Endodermal cell (in vitro differentiated cells): ENCODE results near the gene ESRP2. TPM values are rescaled to one million over a fixed set of nuclear protein-coding genes. Genes with fewer than 3 reads are reported as not detected.

Source experiments
- DNase-seq: peaks from one replicate; pipeline ENCODE4 v3.0.0-alpha.2; 2017
- H3K27ac ChIP-seq: 2 replicates; pipeline ENCODE4 v1.5.1; 2013; ENCODE audit warnings: mild to moderate bottlenecking, low read depth, low read length, moderate library complexity
- H3K27me3 ChIP-seq: 2 replicates; pipeline ENCODE4 v1.6.1; 2013; ENCODE audit warnings: mild to moderate bottlenecking, low read length, moderate library complexity; ENCODE audit not compliant: insufficient read depth, control insufficient read depth, poor library complexity, severe bottlenecking
- H3K36me3 ChIP-seq: 2 replicates; pipeline ENCODE4 v1.7.0; 2013; ENCODE audit warnings: mild to moderate bottlenecking, low read length, moderate library complexity; ENCODE audit not compliant: control insufficient read depth, insufficient read depth
- H3K4me1 ChIP-seq: one replicate; pipeline ENCODE4 v1.7.0; 2013; ENCODE audit warnings: low read length; ENCODE audit not compliant: control insufficient read depth, insufficient read depth
- H3K4me3 ChIP-seq: 2 replicates; pipeline ENCODE4 v1.5.1; 2013; ENCODE audit warnings: mild to moderate bottlenecking, low read length, moderate library complexity
- H3K9ac ChIP-seq: 2 replicates; pipeline ENCODE4 v1.6.1; 2013; ENCODE audit warnings: mild to moderate bottlenecking, low read length, moderate library complexity; ENCODE audit not compliant: poor library complexity, severe bottlenecking; ENCODE audit errors: extremely low read depth
- H3K9me3 ChIP-seq: 2 replicates; pipeline ENCODE4 v1.6.1; 2013; ENCODE audit warnings: mild to moderate bottlenecking, low read length, moderate library complexity; ENCODE audit not compliant: control insufficient read depth
- H3K27ac Mint-ChIP-seq: 2 replicates; pipeline ENCODE4 v1.8.0; 2020; ENCODE audit warnings: mixed read lengths
- H3K27me3 Mint-ChIP-seq: 2 replicates; pipeline ENCODE4 v1.8.0; 2021; ENCODE audit warnings: mild to moderate bottlenecking, mixed read lengths; ENCODE audit not compliant: insufficient read depth
- H3K36me3 Mint-ChIP-seq: 2 replicates; pipeline ENCODE4 v1.8.0; 2020; ENCODE audit warnings: low read depth, mixed read lengths
- H3K4me1 Mint-ChIP-seq: 2 replicates; pipeline ENCODE4 v1.8.0; 2020; ENCODE audit warnings: mixed read lengths
- H3K4me3 Mint-ChIP-seq: 2 replicates; pipeline ENCODE4 v1.8.0; 2020; ENCODE audit warnings: mild to moderate bottlenecking, moderate library complexity, mixed read lengths
- H3K9me3 Mint-ChIP-seq: 2 replicates; pipeline ENCODE4 v1.8.0; 2020; ENCODE audit warnings: mild to moderate bottlenecking, mixed read lengths
- WGBS, 2 experiments: methylation state at CpG; one replicate each; pipeline versions ENCODE4 v1.1.5 to v1.1.7; 2013; ENCODE audit warnings: missing lambda C conversion rate in 2 of 2, mixed read lengths in 1 of 2; ENCODE audit not compliant: insufficient coverage in 1 of 2, insufficient read length in 1 of 2; 5-methylcytosine and 5-hydroxymethylcytosine counted together
- long read RNA-seq, 4 experiments: library from polyadenylated mRNA in 2 of 4; library from RNA in 1 of 4; library from capped mRNA in 1 of 4; stranded (forward) in 3 of 4; unstranded in 1 of 4; transcript quantifications; one replicate each; pipeline ENCODE4 v2.0.0, GENCODE V29; 2020 to 2021; ENCODE audit warnings: inconsistent platforms in 1 of 4
- polyA plus RNA-seq, 2 experiments: library from polyadenylated mRNA; stranded (reverse); fragments of 50-300 nt; gene quantifications; one replicate each; pipeline ENCODE4 v1.2.3, GENCODE V29; 2013
- total RNA-seq, 2 donors: library from RNA; stranded (reverse); fragmentation: NEBNext Ultra II Directional in 1 of 2; extraction: Animal tissue kit (Norgen Biotek cat#: 25700) in 1 of 2; gene quantifications; 2 replicates in 1 of 2; 3 replicates in 1 of 2; pipeline ENCODE4 v1.2.1, GENCODE V29; 2021
- TF ChIP-seq, protein P1 (sequence below): fragments of 200-600 bp; sonication (generic); conservative IDR thresholded peaks from 2 replicates; pipeline ENCODE4 v1.5.0; 2021; ENCODE audit warnings: antibody characterized with exemption, mild to moderate bottlenecking

The ESRP2 gene
- 10 to 100 TPM; 51.8 to 56.4 TPM for total RNA-seq
- 5.3 TPM for polyA plus RNA-seq (2013, experiment 1 of 2)
- polyA plus RNA-seq (2013, experiment 2 of 2): 5.1 TPM
- long read RNA-seq, experiment 1, partial matches to known transcripts: 7 of 22 reads
- long read RNA-seq, experiment 1, other reads (novel, unspliced or antisense): 13 of 22 reads
- long read RNA-seq, experiment 2, transcript ESRP2-202 (15 exons, 3,793 nt): major isoform, 65 of 111 reads
- long read RNA-seq, experiment 2, partial matches to known transcripts: 12 of 111 reads
- long read RNA-seq, experiment 2, other reads (novel, unspliced or antisense): 34 of 111 reads
- long read RNA-seq, experiment 3, transcript ESRP2-202 (15 exons, 3,793 nt): major isoform, 36 of 72 reads
- long read RNA-seq, experiment 3, partial matches to known transcripts: 13 of 72 reads
- long read RNA-seq, experiment 3, other reads (novel, unspliced or antisense): 22 of 72 reads
- long read RNA-seq, experiment 4, partial matches to known transcripts: 6 of 6 reads
- long read RNA-seq, experiment 4, other reads (novel, unspliced or antisense): 0 of 6 reads

DNA sequence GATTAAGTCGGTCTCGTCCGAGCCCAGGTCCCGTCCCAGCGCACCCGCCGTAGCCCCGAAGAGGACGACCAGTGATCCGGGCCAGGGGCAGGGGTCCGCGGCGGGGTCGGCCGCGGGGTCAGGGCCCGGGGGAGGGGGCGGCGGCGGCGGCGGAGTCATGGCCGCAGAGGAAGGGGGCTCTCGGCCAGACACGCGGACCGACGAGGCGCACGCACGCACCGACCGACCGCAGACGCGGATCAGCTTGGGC is at the start of gene ESRP2:
Gene ESRP2 (minus strand): TSS at position 241 of the 250 bp plus-strand sequence. CDS start 82 bp downstream, at position 159.
- Mint-ChIP-seq H3K36me3 (peaks cover 21% of the 10 kb centered on the region), H3K4me3 (peak within 1 kb of the TSS; percentile 87), H3K27me3 (peaks cover 9% of the 10 kb centered on the region), H3K9me3 (peaks cover 13% of the 10 kb centered on the region), H3K4me1 (peaks cover 14% of the 10 kb centered on the region), H3K27ac (peak within 1 kb of the TSS; percentile 98)
- no peak for DNase-seq
- H3K27ac ChIP-seq: no peak within 1 kb of the TSS
- H3K36me3 ChIP-seq: peaks cover 28% of the 10 kb centered on the region
- TF ChIP-seq, protein P1, sequence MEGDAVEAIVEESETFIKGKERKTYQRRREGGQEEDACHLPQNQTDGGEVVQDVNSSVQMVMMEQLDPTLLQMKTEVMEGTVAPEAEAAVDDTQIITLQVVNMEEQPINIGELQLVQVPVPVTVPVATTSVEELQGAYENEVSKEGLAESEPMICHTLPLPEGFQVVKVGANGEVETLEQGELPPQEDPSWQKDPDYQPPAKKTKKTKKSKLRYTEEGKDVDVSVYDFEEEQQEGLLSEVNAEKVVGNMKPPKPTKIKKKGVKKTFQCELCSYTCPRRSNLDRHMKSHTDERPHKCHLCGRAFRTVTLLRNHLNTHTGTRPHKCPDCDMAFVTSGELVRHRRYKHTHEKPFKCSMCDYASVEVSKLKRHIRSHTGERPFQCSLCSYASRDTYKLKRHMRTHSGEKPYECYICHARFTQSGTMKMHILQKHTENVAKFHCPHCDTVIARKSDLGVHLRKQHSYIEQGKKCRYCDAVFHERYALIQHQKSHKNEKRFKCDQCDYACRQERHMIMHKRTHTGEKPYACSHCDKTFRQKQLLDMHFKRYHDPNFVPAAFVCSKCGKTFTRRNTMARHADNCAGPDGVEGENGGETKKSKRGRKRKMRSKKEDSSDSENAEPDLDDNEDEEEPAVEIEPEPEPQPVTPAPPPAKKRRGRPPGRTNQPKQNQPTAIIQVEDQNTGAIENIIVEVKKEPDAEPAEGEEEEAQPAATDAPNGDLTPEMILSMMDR: no peak
- peaks cover 5% of the 10 kb centered on the region for H3K27me3 ChIP-seq
- WGBS, 2 experiments: 0 to 1% methylated on average over 1 to 36 of the region's 36 CpGs
- peak within 1 kb of the TSS; percentile 90 for H3K4me3 ChIP-seq
- H3K4me1 ChIP-seq: peaks cover 5% of the 10 kb centered on the region
- H3K9ac ChIP-seq: peak within 1 kb of the TSS; percentile 72
- H3K9me3 ChIP-seq: no peaks in the 10 kb centered on the region

DNA sequence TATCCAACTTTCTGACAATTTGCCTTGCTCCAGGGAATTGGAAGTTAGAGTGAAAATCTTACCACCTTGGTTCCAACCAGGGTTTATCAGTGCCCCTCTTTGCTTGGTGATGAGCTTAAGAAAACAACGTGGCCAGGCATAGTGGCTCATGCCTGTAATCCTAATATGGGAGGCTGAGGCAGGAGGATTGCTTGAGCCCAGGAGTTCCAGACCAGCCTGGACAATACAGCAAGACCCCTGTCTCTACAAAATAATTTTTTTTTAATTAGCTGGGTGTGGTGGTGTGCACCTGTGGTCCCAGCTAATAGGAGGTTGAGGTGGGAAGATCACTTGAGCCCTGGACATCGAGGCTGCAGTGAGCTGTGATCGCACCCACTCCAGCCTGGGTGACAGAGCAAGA is 49.8 kb upstream of the ESRP2 start:
- Histone ChIP-seq H3K4me3 (no peak overlapping the region), H3K27me3 (no peaks in the 10 kb centered on the region), H3K4me1 (no peaks in the 10 kb centered on the region), H3K9me3 (no peaks in the 10 kb centered on the region), H3K9ac (no peak overlapping the region), H3K36me3 (peaks cover 90% of the 10 kb centered on the region), H3K27ac (no peak overlapping the region)
- H3K9me3 Mint-ChIP-seq: no peaks in the 10 kb centered on the region
- 90 to 96% methylated on average over 2 to 3 of the region's 3 CpGs for WGBS, 2 experiments
- H3K4me3 Mint-ChIP-seq: no peak overlapping the region
- H3K27me3 Mint-ChIP-seq: no peaks in the 10 kb centered on the region
- TF ChIP-seq, protein P1: no peak
- H3K36me3 Mint-ChIP-seq: peaks cover 37% of the 10 kb centered on the region
- H3K4me1 Mint-ChIP-seq: peaks cover 32% of the 10 kb centered on the region
- no peak overlapping the region for H3K27ac Mint-ChIP-seq
- DNase-seq: no peak

- Histone ChIP-seq H3K4me1 (no peaks in the 10 kb centered on the region), H3K27ac (no peak overlapping the region), H3K4me3 (no peak overlapping the region), H3K9ac (no peak overlapping the region), H3K9me3 (no peaks in the 10 kb centered on the region), H3K27me3 (no peaks in the 10 kb centered on the region), H3K36me3 (peaks cover 87% of the 10 kb centered on the region)
- peaks cover 25% of the 10 kb centered on the region for H3K4me1 Mint-ChIP-seq
- TF ChIP-seq, protein P1: no peak
- no peak for DNase-seq
- H3K27ac Mint-ChIP-seq: no peak overlapping the region
- no peaks in the 10 kb centered on the region for H3K9me3 Mint-ChIP-seq
- peaks cover 39% of the 10 kb centered on the region for H3K36me3 Mint-ChIP-seq
- WGBS, 2 experiments: 92 to 98% methylated on average over 4 to 5 of the region's 5 CpGs
- no peak overlapping the region for H3K4me3 Mint-ChIP-seq
- H3K27me3 Mint-ChIP-seq: no peaks in the 10 kb centered on the region
These were observed 48.9 kb upstream of the ESRP2 start for GRCh38 chr16:68284847-68285246.
